ENCODE data around the gene SCN3B. TPM values are rescaled to one million over a fixed set of nuclear protein-coding genes. Genes with fewer than 3 reads are reported as not detected.

SCN3B gene, protein sequence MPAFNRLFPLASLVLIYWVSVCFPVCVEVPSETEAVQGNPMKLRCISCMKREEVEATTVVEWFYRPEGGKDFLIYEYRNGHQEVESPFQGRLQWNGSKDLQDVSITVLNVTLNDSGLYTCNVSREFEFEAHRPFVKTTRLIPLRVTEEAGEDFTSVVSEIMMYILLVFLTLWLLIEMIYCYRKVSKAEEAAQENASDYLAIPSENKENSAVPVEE
- under 1 TPM in 1 of 2 experiments, not detected in 1; 0.03 TPM for total RNA-seq

DNA sequence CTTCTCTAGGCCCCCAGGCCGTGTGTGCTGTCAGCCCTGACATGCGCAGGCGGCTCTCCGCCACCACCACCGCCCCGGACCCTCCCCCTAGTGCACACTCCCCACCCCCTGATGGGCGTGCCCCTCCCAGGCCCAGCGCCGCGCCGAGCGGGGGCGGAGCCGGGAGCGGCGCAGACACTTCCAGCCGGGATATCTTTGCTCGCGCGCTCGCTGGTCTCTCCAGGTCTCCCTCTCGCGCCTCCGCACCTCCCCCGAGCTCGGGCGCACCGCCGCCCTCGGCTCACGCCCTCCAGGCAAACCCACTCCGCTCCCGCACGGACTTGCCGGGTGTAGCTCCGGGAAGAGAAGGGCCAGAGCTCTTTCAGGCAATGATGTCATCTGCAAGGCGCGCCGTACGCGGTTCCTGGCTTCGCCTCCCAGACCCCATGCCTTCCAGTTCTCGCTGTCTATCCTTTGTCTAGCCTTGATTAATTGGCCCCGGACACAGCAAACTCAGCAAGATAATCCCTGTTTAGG lies at the start of gene SCN3B:
Gene SCN3B (minus strand): TSS at position 59 of the 516 bp plus-strand sequence. CDS start 823 bp downstream, outside the sequence.
- H3K27ac Mint-ChIP-seq: no peak within 1 kb of the TSS
- DNase-seq: no peak
- peaks cover 9% of the 10 kb centered on the region for H3K36me3 Mint-ChIP-seq (ENCODE audit: low read depth)
- peaks cover 49% of the 10 kb centered on the region for H3K27me3 Mint-ChIP-seq
- peak within 1 kb of the TSS; percentile 48 for H3K4me3 Mint-ChIP-seq
- peaks cover 21% of the 10 kb centered on the region for H3K4me1 Mint-ChIP-seq
- H3K9me3 Mint-ChIP-seq: peaks cover 12% of the 10 kb centered on the region
- POLR2A ChIA-PET: no interaction called here
- CTCF ChIA-PET: interaction anchor here (1.0 to 3.9 kb wide), 3 partner anchors 53 to 81 kb away, joined by 4 to 14 read pairs (median 6); no protein-coding TSS in a partner anchor

DNA sequence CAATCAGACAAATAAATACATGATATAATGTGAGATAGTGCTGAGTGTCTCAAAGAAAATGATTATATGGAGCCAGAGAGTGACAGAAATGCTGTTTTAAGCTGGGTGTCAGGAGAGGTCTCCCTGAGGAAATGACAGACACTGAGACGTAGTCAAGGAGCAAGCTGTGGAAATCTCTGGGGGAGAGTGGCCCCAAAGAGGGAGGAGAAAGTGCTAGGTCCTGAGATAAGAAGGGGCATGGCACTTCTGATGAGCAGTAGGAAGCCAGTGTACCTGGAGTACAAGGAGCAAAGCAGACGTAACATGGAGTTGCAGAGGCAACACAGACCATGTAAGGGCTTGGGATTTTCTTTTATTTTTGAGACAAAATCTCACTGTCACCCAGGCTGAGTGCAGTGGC lies 48.3 kb upstream of the SCN3B start:
- no peak for DNase-seq
- Mint-ChIP-seq H3K4me1 (no peaks in the 10 kb centered on the region), H3K9me3 (no peaks in the 10 kb centered on the region), H3K4me3 (no peak overlapping the region), H3K27me3 (peaks cover 22% of the 10 kb centered on the region), H3K36me3 (ENCODE audit: low read depth) (no peaks in the 10 kb centered on the region), H3K27ac (no peak overlapping the region)
- POLR2A ChIA-PET: no interaction called here
- CTCF ChIA-PET: interaction anchor here (0.6 to 1.7 kb wide), 3 partner anchors 8 to 61 kb away, joined by 3 to 7 read pairs (median 3); no protein-coding TSS in a partner anchor

DNA sequence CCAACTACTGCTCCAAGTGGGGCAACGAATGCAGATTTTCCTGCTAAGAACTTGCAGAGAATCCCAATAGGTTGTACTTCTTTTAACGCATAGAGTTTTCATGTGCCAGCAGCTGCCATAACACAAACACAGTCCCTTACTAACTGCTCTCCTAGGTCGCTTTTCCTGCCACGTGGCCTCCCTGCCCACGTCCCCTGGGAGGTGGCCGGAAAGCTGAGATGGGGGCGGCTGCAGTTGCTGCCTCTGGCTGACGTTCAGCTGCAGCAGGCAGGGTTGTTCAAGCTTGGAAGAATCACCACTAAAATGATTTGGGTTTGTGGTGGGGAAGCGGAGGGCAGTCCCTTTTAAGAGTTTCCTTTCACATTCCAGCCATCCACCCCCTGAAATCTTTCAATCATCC lies 47.7 kb upstream of the SCN3B start:
- no peaks in the 10 kb centered on the region for H3K4me1 Mint-ChIP-seq
- H3K27ac Mint-ChIP-seq: no peak overlapping the region
- no peak overlapping the region for H3K4me3 Mint-ChIP-seq
- CTCF ChIA-PET: interaction anchor here (1.7 kb wide), 1 partner anchor 9 kb away, joined by 7 read pairs; no protein-coding TSS in a partner anchor
- no peaks in the 10 kb centered on the region for H3K9me3 Mint-ChIP-seq
- no peaks in the 10 kb centered on the region for H3K36me3 Mint-ChIP-seq (ENCODE audit: low read depth)
- H3K27me3 Mint-ChIP-seq: peaks cover 23% of the 10 kb centered on the region
- no peak for DNase-seq
- POLR2A ChIA-PET: no interaction called here

DNA sequence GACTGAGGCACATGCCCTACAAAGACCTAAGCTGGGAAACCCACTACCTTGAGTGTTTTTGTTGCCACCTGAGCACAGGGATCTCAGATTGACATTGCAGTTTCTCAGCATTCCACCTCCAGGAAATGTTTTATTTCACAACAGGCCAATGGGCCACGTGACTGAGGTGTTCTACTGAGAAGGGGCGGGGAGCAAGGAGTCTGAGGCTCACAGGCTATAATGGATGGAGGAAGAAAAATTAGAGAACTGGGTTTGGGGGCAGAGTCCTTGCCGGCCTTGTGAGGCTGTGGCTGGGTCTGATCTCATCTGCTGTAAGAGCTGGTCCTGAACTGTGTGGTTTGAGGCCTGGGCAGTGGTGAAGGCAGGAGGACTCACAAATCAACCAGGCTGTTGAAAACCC lies 46.3 kb upstream of the SCN3B start:
- CTCF ChIA-PET: interaction anchor here (1.2 kb wide), 1 partner anchor 9 kb away, joined by 3 read pairs; no protein-coding TSS in a partner anchor
- no peaks in the 10 kb centered on the region for H3K4me1 Mint-ChIP-seq
- no peaks in the 10 kb centered on the region for H3K36me3 Mint-ChIP-seq (ENCODE audit: low read depth)
- H3K27me3 Mint-ChIP-seq: peaks cover 24% of the 10 kb centered on the region
- DNase-seq: no peak
- no peak overlapping the region for H3K27ac Mint-ChIP-seq
- POLR2A ChIA-PET: no interaction called here
- H3K4me3 Mint-ChIP-seq: no peak overlapping the region
- H3K9me3 Mint-ChIP-seq: no peaks in the 10 kb centered on the region

DNA sequence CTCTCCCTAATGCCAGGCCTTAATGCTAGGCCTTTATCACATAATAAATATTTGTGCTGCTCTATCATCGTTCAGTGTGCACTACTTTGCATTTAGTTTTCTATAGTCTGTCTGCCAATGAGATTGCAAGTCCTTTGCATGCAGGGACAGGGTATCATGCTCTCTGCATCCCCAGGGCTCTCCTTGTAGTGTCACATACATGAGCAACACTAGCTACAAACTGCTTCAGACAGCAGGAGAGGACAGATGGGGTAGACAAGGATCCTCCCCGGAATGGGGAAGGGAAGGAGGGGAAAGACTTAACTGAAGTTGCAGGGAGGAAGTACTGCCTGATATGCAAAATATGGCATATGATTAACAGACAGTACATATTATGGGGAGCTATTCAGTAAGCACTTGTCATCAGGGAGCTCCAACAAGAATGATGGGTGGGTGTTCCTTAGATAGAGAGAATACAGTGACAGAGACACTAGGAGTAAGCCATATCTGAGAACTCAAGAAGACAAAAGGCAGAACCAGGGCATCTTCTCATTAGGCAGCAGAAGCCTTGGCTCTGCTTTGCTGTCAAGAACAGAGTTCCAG lies 44.2 kb upstream of the SCN3B start:
- Mint-ChIP-seq H3K27me3 (peaks cover 28% of the 10 kb centered on the region), H3K4me3 (no peak overlapping the region), H3K27ac (no peak overlapping the region), H3K9me3 (no peaks in the 10 kb centered on the region), H3K36me3 (ENCODE audit: low read depth) (no peaks in the 10 kb centered on the region), H3K4me1 (no peaks in the 10 kb centered on the region)
- no peak for DNase-seq
- ChIA-PET POLR2A (no interaction called here), CTCF (interaction anchor here (1.2 kb wide), 1 partner anchor 9 kb away, joined by 4 read pairs; no protein-coding TSS in a partner anchor)

DNA sequence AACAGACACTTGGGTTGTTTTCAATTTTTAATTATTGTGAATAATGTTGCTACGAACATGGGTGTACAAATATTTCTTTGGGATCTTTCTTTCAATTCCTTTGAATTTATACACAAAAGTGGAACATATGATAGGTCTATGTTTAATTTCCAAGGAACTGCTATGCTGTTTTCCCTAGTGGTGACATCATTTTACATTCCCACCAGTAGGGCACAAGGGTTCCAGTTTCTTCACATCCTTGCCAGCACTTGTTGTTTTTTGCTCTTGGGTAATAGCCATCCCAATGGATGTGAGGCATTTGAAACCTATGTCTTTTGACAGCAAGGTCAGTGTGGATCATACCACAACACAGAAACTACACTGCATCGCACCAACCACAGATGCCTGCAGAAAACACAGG lies 41.8 kb upstream of the SCN3B start:
- H3K4me1 Mint-ChIP-seq: no peaks in the 10 kb centered on the region
- ChIA-PET CTCF (no interaction called here), POLR2A (no interaction called here)
- peaks cover 37% of the 10 kb centered on the region for H3K27me3 Mint-ChIP-seq
- H3K27ac Mint-ChIP-seq: no peak overlapping the region
- H3K9me3 Mint-ChIP-seq: no peaks in the 10 kb centered on the region
- H3K4me3 Mint-ChIP-seq: no peak overlapping the region
- H3K36me3 Mint-ChIP-seq (ENCODE audit: low read depth): no peaks in the 10 kb centered on the region
- DNase-seq: no peak

DNA sequence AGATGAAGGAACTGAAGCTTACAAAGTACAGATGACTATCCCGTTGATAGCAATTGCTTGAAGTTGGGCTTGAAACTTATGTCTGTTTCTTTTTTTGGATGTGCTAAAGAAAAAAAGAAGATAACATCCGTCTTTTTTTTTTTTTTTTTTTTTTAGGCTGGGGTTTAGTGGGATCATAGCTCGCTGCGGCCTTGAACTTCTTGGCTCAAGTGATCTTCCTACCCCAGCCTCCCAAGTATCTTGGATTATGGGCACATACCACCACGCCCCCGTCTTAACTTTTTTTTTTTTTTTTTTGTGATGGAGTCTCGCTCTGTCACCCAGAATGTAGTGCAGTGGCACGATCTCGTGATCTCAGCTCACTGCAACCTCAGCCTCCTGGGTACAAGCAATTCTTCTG lies 40.8 kb upstream of the SCN3B start:
- H3K27me3 Mint-ChIP-seq: peaks cover 42% of the 10 kb centered on the region
- no peak overlapping the region for H3K27ac Mint-ChIP-seq
- no peaks in the 10 kb centered on the region for H3K4me1 Mint-ChIP-seq
- no peaks in the 10 kb centered on the region for H3K9me3 Mint-ChIP-seq
- DNase-seq: no peak
- POLR2A ChIA-PET: no interaction called here
- CTCF ChIA-PET: interaction anchor here (0.6 kb wide), 1 partner anchor 168 kb away, joined by 3 read pairs; no protein-coding TSS in a partner anchor
- H3K36me3 Mint-ChIP-seq (ENCODE audit: low read depth): no peaks in the 10 kb centered on the region
- H3K4me3 Mint-ChIP-seq: no peak overlapping the region

DNA sequence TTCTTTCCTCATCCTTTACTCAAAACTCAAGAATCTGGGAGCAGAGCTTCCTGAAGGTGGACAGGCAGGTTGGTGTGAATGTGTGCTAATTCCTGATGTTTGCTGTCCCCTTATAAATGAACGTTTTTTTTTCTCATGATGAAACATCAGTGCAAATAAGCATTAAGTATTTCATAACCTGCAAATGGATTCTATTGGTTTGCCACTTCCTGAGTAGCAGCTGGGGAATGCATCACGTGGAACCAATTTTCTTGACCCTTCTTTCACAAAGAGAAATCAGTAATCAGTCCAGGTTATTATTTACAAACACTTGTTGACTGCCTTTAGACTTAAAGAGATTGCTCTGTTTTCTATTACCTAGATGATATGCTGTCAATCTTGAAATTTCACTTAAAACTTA lies 40.1 kb upstream of the SCN3B start:
- Mint-ChIP-seq H3K36me3 (ENCODE audit: low read depth) (no peaks in the 10 kb centered on the region), H3K27ac (no peak overlapping the region)

DNA sequence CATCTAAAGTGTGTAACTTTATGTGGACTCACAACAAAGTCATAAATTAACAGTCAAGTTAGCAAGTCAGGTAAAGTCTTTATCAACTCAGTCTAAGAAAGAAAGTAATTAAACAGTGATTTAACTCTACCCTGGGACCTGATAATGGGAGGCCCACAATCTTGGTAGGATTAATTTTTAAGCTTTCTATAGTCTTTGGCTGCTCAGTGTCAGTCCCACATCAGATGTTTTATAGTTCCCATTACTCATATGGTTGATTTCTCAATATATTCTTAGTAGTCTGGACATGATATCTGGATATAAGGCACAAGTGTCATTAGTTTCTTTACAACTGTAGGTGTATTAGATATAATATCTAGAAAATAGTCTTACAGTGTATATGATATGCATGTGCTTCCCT lies 38.5 kb upstream of the SCN3B start:
- H3K4me3 Mint-ChIP-seq: no peak overlapping the region
- H3K9me3 Mint-ChIP-seq: no peaks in the 10 kb centered on the region
- CTCF ChIA-PET: interaction anchor here (2.1 kb wide), 1 partner anchor 14 kb away, joined by 5 read pairs; no protein-coding TSS in a partner anchor
- no peak for DNase-seq
- no peak overlapping the region for H3K27ac Mint-ChIP-seq
- no peaks in the 10 kb centered on the region for H3K36me3 Mint-ChIP-seq (ENCODE audit: low read depth)
- no peaks in the 10 kb centered on the region for H3K4me1 Mint-ChIP-seq
- H3K27me3 Mint-ChIP-seq: peaks cover 36% of the 10 kb centered on the region
- POLR2A ChIA-PET: no interaction called here

More for the DNA sequence above, 40.1 kb upstream of the SCN3B start:
- Mint-ChIP-seq H3K9me3 (no peaks in the 10 kb centered on the region), H3K4me3 (no peak overlapping the region), H3K4me1 (no peaks in the 10 kb centered on the region), H3K27me3 (peaks cover 41% of the 10 kb centered on the region)
- no peak for DNase-seq
- ChIA-PET CTCF (interaction anchor here (2.1 kb wide), 1 partner anchor 12 kb away, joined by 5 read pairs; no protein-coding TSS in a partner anchor), POLR2A (no interaction called here)

DNA sequence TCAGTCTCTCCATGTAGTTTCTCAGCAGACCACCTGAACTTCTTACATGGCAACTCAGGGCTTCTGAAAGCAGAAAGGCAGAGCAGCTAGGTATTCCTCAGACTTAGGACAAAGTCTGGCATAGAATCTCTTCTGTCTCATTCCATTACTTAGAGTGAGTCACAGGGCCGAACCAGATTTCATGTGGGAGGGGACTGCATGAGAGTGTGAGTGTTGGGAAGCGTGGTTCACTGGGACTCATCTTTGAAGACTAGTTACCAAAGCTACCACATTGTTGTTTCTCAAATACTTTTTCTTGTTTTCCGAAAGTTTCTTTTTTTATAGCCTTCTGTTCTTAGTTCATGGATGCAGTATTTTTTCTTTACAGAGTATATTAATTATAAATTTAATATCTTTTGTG lies 36.1 kb upstream of the SCN3B start:
- no peaks in the 10 kb centered on the region for H3K9me3 Mint-ChIP-seq
- H3K27me3 Mint-ChIP-seq: peaks cover 42% of the 10 kb centered on the region
- POLR2A ChIA-PET: no interaction called here
- no peak overlapping the region for H3K27ac Mint-ChIP-seq
- no peak for DNase-seq
- no peak overlapping the region for H3K4me3 Mint-ChIP-seq
- CTCF ChIA-PET: no interaction called here
- H3K4me1 Mint-ChIP-seq: no peaks in the 10 kb centered on the region
- no peaks in the 10 kb centered on the region for H3K36me3 Mint-ChIP-seq (ENCODE audit: low read depth)

DNA sequence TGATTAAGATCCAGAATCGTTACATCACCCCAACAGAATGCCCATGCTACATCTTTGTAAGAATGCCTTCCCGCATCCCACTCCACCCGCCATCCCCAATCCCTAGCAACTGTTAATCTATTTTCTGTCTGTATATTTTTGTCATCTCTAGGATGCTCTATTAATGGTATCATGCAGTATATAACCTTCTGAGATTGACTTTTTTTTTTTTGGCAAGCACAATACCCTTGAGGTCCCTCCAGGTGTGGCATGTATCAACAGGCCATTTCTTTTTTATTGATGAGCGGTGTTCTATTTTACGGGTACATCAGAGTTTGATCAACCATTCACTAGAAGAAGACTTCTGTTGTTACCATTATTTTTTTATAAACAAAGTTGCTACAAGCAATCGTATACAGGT lies 30.2 kb upstream of the SCN3B start:
- Mint-ChIP-seq H3K4me3 (no peak overlapping the region), H3K27me3 (peaks cover 31% of the 10 kb centered on the region), H3K27ac (no peak overlapping the region), H3K36me3 (ENCODE audit: low read depth) (no peaks in the 10 kb centered on the region), H3K9me3 (no peaks in the 10 kb centered on the region), H3K4me1 (no peaks in the 10 kb centered on the region)
- DNase-seq: no peak
- POLR2A ChIA-PET: no interaction called here
- CTCF ChIA-PET: interaction anchor here (1.3 kb wide), 1 partner anchor 23 kb away, joined by 4 read pairs; no protein-coding TSS in a partner anchor

DNA sequence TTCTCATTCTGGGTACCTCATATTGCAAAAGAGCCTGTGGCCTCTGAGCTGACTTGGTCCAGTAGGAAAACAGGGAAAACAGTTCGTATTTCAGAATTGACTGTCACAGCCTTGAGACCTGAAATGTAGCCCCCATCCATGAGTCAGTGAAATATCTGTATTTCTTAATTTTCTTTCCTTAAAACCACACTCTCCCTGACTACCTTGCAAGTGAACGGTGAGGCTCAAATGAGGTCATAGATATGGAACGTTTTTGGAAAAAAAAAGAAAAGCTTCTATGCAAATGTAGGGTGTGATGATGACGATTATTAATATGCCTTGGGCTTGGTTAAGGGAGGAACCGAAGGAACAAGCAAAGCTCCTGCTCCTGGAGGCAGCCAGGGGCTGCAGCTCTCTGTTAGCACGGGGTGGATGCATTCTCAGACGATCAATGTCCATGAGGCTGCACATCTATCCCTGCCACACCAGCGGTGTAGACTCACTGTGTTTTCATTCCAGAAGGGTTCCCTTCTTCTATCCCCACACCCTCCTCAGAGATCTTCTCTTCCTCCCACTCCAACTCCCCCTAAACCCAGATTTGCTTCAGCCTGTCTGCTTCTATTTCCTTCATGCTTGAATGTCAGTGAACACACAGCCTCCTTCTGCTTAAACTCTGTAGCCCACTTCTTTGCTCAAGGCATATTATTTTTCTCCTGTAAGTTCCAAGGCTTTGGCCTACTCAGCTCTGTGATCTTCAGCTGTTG lies 29.2 kb upstream of the SCN3B start:
- H3K27ac Mint-ChIP-seq: no peak overlapping the region
- H3K36me3 Mint-ChIP-seq (ENCODE audit: low read depth): no peaks in the 10 kb centered on the region
- peaks cover 31% of the 10 kb centered on the region for H3K27me3 Mint-ChIP-seq
- POLR2A ChIA-PET: no interaction called here
- no peaks in the 10 kb centered on the region for H3K4me1 Mint-ChIP-seq
- no peak overlapping the region for H3K4me3 Mint-ChIP-seq
- no peaks in the 10 kb centered on the region for H3K9me3 Mint-ChIP-seq
- CTCF ChIA-PET: interaction anchor here (1.3 kb wide), 1 partner anchor 24 kb away, joined by 4 read pairs; no protein-coding TSS in a partner anchor
- DNase-seq: no peak
